IPS DF 19.7 (cell line): Measurements from ENCODE around the gene STAC2.

Source experiments
- DNase-seq: peaks from one replicate; pipeline ENCODE4 v3.0.0-alpha.2; 2013; ENCODE audit warnings: low read depth, low spot score

The STAC2 gene

DNA sequence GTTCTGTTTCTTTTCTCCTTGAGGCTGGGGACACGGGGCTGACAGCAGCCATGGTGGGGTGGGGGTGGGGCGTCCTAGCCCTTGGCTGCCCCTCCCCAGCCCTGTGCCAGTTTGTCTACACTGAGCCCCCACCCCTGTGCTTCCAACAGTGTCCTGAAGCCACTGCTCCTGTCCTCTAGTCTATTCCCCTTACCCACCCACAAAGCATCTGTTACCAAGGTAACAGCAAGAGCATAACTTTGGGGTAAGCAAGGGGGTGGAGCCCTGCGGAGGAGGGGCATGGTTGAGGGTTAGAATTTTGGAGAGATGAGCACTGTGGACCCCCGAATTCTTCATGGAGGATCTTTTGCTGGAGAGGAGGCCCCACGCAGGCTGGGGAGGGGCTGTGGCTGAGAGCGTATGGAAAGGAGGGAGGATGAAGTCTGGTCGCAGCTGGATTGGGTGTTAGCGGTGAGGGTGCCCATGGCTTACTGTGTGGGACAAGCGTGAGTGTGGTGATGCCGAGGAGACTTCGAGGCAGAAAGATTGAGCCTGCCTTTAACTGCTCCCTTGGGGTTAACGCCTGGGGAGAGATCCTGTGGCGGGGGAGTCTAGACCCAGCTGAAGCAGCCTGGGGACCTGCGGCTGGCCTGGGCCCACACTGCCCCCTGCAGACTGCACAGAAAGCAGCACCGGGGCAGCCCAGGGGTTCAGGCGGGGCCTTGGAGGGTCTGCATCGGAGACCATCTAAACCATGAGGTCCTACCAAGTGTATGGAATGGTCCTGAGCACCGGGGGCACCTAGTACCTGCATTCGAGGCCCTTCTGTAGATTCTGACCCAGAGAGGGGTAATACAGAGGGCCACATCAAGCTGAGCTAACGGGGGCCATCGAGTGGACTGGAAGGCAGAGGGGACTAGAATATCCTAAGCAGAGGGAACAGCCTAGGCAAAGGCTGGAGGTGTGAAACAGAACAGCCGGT, 6.1 kb upstream of the STAC2 start:
- no peak for DNase-seq

DNA sequence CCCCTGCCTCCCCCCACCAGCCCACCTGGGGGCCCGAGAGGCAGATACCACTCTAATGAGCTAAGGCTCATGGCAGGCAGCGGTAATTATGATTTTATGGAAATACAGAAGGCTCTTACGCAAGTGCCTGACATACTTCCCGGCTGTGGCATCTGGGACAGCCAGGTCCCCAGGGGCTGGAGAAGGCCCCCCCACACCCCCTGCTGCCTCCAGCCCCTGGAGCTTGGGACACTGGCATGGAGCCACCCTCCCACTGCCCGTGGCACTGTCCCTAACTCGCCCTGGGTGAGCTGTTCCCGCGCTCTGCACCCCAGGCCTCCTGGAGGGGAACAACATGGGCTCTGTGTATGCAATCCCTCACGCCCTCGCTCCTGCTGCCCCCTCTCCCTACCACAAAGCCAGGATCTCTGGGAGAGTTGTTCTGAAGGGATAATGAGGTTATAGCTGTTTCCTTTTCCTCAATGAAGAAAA, 5.4 kb upstream of the STAC2 start:
- no peak for DNase-seq

- no peak for DNase-seq
Observed at GRCh38 chr17:39230361-39230760, 4.6 kb upstream of the STAC2 start.

GRCh38 chr17:39229274-39229913, 3.6 kb upstream of the STAC2 start:
- no peak for DNase-seq

- no peak for DNase-seq
Observed at GRCh38 chr17:39227364-39227919, 1.7 kb upstream of the STAC2 start.

DNA sequence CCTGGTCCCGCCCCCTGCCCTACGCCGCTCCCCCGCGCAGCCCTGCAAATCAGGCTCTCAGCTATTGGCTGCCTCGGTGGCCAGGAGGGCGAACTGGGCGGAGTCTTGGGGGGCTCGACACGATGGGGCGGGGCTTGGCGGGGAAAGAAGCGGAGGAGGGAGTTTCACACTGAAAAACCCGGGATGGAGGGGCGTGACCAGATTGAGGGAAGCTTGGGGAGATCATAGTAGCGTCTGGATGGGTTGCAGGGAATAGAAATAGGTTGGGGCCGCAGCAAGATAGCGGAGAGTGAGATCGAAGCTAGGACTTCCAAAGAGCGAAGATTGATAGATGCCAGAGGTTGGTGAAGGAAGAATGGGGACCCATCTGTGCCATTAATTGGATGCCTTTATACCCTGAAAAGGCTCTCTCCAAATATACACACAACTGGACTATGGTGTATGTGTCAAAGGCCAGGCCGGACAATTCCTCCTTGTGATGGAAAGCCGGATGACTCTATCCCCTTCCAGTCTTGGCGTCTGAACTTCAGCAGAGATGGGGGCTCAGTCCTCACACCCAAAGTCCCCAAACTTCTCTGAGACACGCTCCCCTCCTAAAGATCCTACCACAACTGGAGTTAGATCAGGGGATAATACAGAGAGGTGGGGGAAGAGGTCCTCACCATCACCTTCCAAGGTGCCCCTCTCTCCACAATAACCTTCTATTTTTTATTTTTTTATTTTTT, 376 bp upstream of the STAC2 start:
- peak; percentile 70 for DNase-seq

- DNase-seq = no peak
Observed at GRCh38 chr17:39224778-39225307, 902 bp downstream of the STAC2 start.

- DNase-seq = no peak
Observed at GRCh38 chr17:39223907-39224777, 1.6 kb downstream of the STAC2 start.

DNA sequence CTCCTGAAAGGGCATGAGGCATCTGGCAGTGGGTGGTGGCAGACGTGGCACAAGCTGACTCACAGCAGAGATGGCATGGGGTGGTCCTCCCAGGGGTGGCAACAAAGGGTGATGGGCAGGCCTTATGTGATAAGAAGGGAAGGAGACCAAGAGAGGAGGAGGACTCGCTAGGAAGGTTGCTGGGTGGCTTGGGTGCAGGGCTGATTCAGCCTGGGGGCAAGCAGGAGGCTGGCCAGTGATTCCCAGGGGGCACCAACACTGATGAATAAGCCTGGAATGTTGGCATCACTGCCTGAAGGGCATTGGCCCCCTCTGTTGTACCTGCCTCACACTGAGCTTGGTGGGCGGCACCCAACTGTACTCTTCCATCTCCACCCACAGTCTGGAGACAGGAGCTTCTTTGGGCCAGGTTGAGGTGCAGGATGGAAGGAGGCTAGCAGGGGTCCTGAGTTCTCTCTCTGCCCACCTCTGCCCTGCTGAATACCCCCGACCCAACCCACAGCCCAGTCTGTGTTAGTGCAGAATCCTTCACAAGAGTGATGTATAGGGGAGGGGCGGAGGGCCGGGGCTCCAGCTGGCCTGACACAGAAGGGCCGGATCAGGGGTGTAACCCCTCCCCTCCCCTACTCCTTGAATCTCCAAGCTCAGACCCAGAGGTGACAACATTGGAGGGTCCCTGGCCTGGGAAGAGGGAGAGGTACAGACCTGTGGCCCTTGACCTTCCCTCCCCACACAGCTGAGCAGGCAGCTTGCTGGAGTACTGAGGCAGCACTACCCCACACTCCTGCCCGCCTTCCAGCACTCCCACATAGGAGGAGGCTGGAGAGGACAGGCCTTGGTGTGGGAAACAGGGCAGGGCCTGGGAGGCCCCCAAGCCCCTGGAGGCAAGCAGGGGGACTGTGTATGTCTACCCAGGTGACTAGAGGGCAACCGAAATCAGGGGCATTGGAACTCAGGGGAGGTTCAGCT, 2.6 kb downstream of the STAC2 start:
- DNase-seq = no peak

GRCh38 chr17:39222151-39222550, 3.6 kb downstream of the STAC2 start:
- DNase-seq = no peak

DNA sequence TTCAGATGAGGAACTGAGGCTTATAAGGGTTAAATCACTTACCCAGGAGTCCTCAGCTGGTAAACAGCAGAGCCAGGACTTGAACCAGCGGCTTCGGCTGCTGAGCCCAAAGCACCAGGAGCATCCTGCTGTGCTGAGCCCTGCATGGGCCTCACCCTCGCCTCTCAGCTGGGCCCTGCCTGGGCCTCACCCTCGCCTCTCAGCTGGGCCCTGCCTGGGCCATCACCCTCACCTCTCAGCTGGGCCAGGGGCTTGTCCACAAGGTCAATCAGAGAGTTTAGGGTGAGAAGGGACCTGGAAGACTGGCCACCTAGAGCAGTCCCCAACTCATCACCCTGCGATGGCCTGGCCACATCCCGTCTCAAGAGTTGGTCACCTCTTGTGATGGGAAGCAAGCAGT, 4.2 kb downstream of the STAC2 start:
- no peak for DNase-seq

DNA sequence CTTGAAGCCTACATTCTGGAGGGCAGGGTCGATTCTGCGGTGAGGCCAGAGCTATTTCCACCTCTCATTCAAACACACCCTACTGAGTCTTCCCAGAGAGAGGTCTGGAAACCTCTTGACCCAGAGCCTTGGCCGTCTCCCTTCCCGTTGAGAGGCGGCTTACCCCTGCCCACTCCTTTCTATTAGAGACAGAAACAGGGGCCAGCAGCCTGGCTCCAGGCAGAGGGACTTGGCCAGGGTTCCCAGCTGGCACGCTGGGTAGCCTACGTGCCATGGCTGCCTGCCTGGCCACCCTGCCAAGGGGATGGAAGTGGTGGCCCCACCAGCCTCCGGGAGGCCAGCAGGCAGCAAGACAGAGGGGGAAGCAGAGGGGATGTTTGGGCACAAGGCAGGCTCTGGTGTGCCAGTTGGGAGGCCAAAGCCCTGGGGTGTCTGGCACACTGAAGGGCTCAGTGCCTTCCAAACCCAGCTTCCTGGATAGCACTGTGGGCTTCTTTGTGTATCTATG, 6.0 kb downstream of the STAC2 start:
- DNase-seq = no peak

DNA sequence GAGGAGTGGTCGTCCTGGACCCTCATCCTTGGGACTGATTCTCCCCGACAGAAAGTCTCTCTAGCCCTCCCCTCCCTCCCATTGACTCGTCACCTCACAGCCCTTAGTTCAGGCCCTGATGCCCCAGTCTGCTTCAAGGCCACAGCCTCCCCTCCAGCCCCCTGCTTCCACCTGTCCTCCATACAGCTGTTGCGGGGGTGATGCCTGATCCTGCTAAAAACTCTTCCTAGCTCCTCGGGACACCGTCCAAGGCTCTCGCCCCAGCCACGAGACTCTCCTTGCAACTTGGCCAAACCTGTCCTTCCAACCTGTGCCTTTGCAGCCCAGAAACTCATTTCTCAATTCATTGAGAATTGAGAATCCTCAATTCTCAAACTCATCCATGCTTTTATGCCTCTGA, 6.8 kb downstream of the STAC2 start:
- DNase-seq = no peak

DNA sequence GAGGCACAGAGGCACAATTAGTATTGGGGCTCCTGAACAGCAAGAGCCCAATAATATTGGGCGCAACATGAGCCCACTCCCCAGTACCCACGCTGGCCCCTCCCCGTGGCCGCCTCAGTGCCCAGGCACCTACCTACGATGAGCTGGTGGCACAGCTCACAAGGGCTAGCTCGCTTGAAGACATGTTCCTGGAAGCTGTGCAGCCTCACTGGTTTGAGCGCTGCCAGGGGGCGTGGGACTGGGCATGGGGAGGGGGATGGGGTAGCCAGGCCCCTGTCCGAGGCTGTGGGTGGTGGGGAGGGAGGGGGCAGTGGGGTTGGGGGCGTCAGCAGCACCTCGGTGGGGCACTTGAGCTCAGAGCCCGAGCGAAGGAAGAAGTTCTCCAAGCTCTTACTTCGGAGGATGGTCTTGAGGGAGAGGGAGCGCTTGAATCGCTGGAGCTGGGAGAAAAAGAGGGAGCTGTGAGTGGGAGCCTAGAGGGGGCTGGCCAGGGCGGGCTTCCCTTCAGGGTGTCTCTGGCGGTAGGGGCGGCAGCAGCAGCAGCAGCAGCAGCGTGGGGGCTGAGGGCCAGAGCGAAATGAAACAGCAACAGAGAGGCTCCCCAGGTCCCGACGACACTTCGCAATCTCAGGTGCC, 7.9 kb downstream of the STAC2 start:
- no peak for DNase-seq

- no peak for DNase-seq
Observed at GRCh38 chr17:39213852-39214251, 11.9 kb downstream of the STAC2 start.

GRCh38 chr17:39212841-39213480, 12.8 kb downstream of the STAC2 start:
- no peak for DNase-seq

- no peak for DNase-seq
Observed at GRCh38 chr17:39212195-39212810, 13.4 kb downstream of the STAC2 start.

GRCh38 chr17:39210093-39210434, 15.7 kb downstream of the STAC2 start:
- DNase-seq = no peak
